ENCODE data around the gene ZNF385A. TPM values are rescaled to one million over a fixed set of nuclear protein-coding genes. Genes with fewer than 3 reads are reported as not detected.

ZNF385A gene
- total RNA-seq, 4 donors from 2014 or later, result 3.3 to 21.0 (median 18.3) TPM

GRCh38 chr12:54368709-54369596, 15.6 kb downstream of the ZNF385A start:
- Histone ChIP-seq H3K4me1 (peaks cover 29 to 30% of the 10 kb centered on the region in 2 donors), H3K36me3 (no peaks in the 10 kb centered on the region), H3K4me3 (peak overlapping the region; percentile 46 to 68 (median 48)), H3K9me3 (no peaks in the 10 kb centered on the region), H3K27me3 (no peaks in the 10 kb centered on the region), H3K27ac (peak overlapping the region; percentile 34 to 60 (median 50))
- TF ChIP-seq CTCF (IDR thresholded peaks at IDR 0.05 in 4 of 5, conservative IDR thresholded peaks at IDR 0.05 in 1 of 5) (peak; percentile 74 to 87 (median 79)), POLR2A (IDR thresholded peaks at IDR 0.05) (no peak)
- intact Hi-C loops (cut with DNase I; ENCODE audit: low total_unique reads), result no loop called here
- ATAC-seq (peak; percentile 73 to 78), DNase-seq (peak; percentile 76 to 81)
- in situ Hi-C loops (cut with MboI; ENCODE audit: low sequenced_read_pairs in 4 of 4), result loop anchor here (5.0 to 25.0 kb wide), 5 partner anchors 92 to 382 kb away; partner anchors contain the start of genes HOXC10 (in 2 of the 4), HOXC8 (in 2 of the 4) and HOXC9 (in 2 of the 4)

DNA sequence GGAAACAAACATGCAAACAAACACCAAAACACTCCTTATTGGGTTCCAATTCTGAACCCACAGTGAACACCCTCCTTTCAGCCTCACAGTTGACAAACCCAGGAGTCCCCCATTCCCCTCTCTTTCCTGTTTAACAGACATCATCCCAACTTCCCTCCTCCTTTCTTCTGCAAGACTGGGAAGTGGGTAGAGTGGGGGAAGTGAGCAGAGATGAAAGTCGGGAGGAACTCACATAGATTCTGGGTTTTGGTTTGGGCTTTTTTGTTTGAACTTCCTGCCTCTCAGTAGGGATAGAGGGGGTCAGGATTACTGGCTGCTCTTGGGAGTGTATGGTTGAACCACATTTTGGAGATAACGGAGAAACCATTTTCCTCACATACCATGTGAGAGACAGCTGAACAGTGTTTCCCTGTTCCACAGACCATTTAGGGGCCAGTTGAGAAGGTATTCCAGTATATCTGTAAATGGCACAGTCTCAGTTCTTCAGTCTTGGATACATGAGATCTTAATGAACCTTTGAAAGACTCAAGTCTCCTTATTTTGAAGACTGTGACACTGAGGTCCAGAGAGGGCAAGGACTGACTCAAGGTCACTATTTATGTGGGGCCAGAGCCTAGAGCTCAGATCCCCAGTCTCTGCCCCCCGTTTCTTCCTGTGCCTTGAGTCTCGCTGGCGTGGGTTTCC, 16.4 kb downstream of the ZNF385A start:
- peaks cover 29 to 30% of the 10 kb centered on the region in 2 donors for H3K4me1 ChIP-seq

GRCh38 chr12:54364413-54364812, 20.1 kb downstream of the ZNF385A start, which contains the start of gene GPR84:
GPR84 (minus strand) TSS chr12:54364486; CDS start chr12:54363851, 635 bp downstream.
- H3K27ac ChIP-seq, result no peak within 1 kb of the TSS
- H3K27me3 ChIP-seq, result no peaks in the 10 kb centered on the region
- TF ChIP-seq CTCF (IDR thresholded peaks at IDR 0.05 in 4 of 5, conservative IDR thresholded peaks at IDR 0.05 in 1 of 5), result no peak
- TF ChIP-seq POLR2A (IDR thresholded peaks at IDR 0.05), result no peak
- intact Hi-C loops (cut with DNase I; ENCODE audit: low total_unique reads), result loop anchor here (5.0 kb wide), 1 partner anchor 37 kb away; the partner anchor contains the start of gene COPZ1
- peaks cover 8 to 17% of the 10 kb centered on the region in 2 donors for H3K4me1 ChIP-seq
- DNase-seq, result no peak
- no peak within 1 kb of the TSS for H3K4me3 ChIP-seq
- no peak for ATAC-seq
- no peaks in the 10 kb centered on the region for H3K9me3 ChIP-seq
- H3K36me3 ChIP-seq, result no peaks in the 10 kb centered on the region
- in situ Hi-C loops (cut with MboI; ENCODE audit: low sequenced_read_pairs in 4 of 4), result loop anchor here (5.0 to 25.0 kb wide), 4 partner anchors 140 to 377 kb away; partner anchors contain the start of genes HOXC10 (in 2 of the 4), HOXC8 (in 2 of the 4) and HOXC9 (in 2 of the 4)

More for the DNA sequence above, 16.4 kb downstream of the ZNF385A start:
- H3K27ac ChIP-seq, result peak overlapping the region in 1 of 4 donors; percentile 45
- intact Hi-C loops (cut with DNase I; ENCODE audit: low total_unique reads) (no loop called here), in situ Hi-C loops (cut with MboI; ENCODE audit: low sequenced_read_pairs in 4 of 4) (loop anchor here (5.0 to 25.0 kb wide), 5 partner anchors 91 to 381 kb away; partner anchors contain the start of genes HOXC10 (in 2 of the 4), HOXC8 (in 2 of the 4) and HOXC9 (in 2 of the 4))
- DNase-seq (no peak), ATAC-seq (peak in 1 of 2 donors; percentile 3)
- no peaks in the 10 kb centered on the region for H3K27me3 ChIP-seq
- H3K4me3 ChIP-seq, result peak overlapping the region; percentile 46 to 68 (median 48)
- no peaks in the 10 kb centered on the region for H3K9me3 ChIP-seq
- H3K36me3 ChIP-seq, result no peaks in the 10 kb centered on the region
- no peak for TF ChIP-seq CTCF (IDR thresholded peaks at IDR 0.05 in 4 of 5, conservative IDR thresholded peaks at IDR 0.05 in 1 of 5)
- no peak for TF ChIP-seq POLR2A (IDR thresholded peaks at IDR 0.05)

GRCh38 chr12:54363618-54364017, 20.9 kb downstream of the ZNF385A start:
- Histone ChIP-seq H3K27me3 (no peaks in the 10 kb centered on the region), H3K4me3 (no peak overlapping the region), H3K36me3 (no peaks in the 10 kb centered on the region), H3K4me1 (peaks cover 10 to 15% of the 10 kb centered on the region in 2 donors), H3K27ac (no peak overlapping the region), H3K9me3 (no peaks in the 10 kb centered on the region)
- no peak for ATAC-seq
- in situ Hi-C loops (cut with MboI; ENCODE audit: low sequenced_read_pairs in 4 of 4), result loop anchor here (5.0 to 25.0 kb wide), 4 partner anchors 139 to 376 kb away; partner anchors contain the start of genes HOXC10 (in 2 of the 4), HOXC8 (in 2 of the 4) and HOXC9 (in 2 of the 4)
- DNase-seq, result no peak
- intact Hi-C loops (cut with DNase I; ENCODE audit: low total_unique reads), result loop anchor here (5.0 kb wide), 1 partner anchor 36 kb away; the partner anchor contains the start of gene COPZ1
- TF ChIP-seq POLR2A (IDR thresholded peaks at IDR 0.05), result no peak
- TF ChIP-seq CTCF (IDR thresholded peaks at IDR 0.05 in 4 of 5, conservative IDR thresholded peaks at IDR 0.05 in 1 of 5), result no peak
